Mucosa of rectum (tissue), 2 donors: ENCODE data around the gene CLCNKA.

Experiments
- H3K27ac ChIP-seq, 2 donors: one replicate each; pipeline ENCODE4 v1.7.0; 2013; ENCODE audit warnings: inconsistent platforms in 2 of 2, low read depth in 2 of 2, low read length in 2 of 2
- H3K27me3 ChIP-seq, 2 donors: one replicate each; pipeline ENCODE4 v1.7.0; 2013; ENCODE audit warnings: low read length in 2 of 2; ENCODE audit not compliant: control insufficient read depth in 2 of 2, insufficient read depth in 2 of 2
- H3K36me3 ChIP-seq, 2 donors: one replicate each; pipeline ENCODE4 v1.7.0; 2013; ENCODE audit warnings: low read length in 2 of 2; ENCODE audit not compliant: control insufficient read depth in 2 of 2, insufficient read depth in 2 of 2
- H3K4me1 ChIP-seq, 2 donors: one replicate each; pipeline ENCODE4 v1.7.0; 2013; ENCODE audit warnings: low read length in 2 of 2, mild to moderate bottlenecking in 1 of 2; ENCODE audit not compliant: control insufficient read depth in 2 of 2, insufficient read depth in 2 of 2
- H3K4me3 ChIP-seq, 2 donors: one replicate each; pipeline ENCODE4 v1.7.0; 2013; ENCODE audit warnings: low read length in 2 of 2
- H3K9ac ChIP-seq, 2 donors: one replicate each; pipeline ENCODE4 v1.7.0; 2013; ENCODE audit warnings: low read length in 2 of 2, low read depth in 1 of 2, mild to moderate bottlenecking in 1 of 2
- H3K9me3 ChIP-seq, 2 donors: one replicate each; pipeline ENCODE4 v1.7.0; 2013; ENCODE audit warnings: low read length in 2 of 2; ENCODE audit not compliant: control insufficient read depth in 2 of 2
- donor health status: healthy.
- donor health status: Normal muscosa, but diverticular disease.

CLCNKA gene

GRCh38 chr1:16011936-16012589 is 9.8 kb upstream of the CLCNKA start:
- H3K27me3 ChIP-seq = no peaks in the 10 kb centered on the region
- H3K36me3 ChIP-seq = no peaks in the 10 kb centered on the region
- H3K9me3 ChIP-seq = no peaks in the 10 kb centered on the region
- H3K9ac ChIP-seq = peak overlapping the region in 1 of 2 donors; percentile 42
- H3K4me1 ChIP-seq = peaks cover 4 to 17% of the 10 kb centered on the region in 2 donors
- no peak overlapping the region for H3K27ac ChIP-seq
- H3K4me3 ChIP-seq = peak overlapping the region; percentile 49 to 62

- H3K27ac ChIP-seq = peak overlapping the region; percentile 32 to 65
- peak overlapping the region in 1 of 2 donors; percentile 63 for H3K9ac ChIP-seq
- peaks cover 4 to 19% of the 10 kb centered on the region in 2 donors for H3K4me1 ChIP-seq
- no peaks in the 10 kb centered on the region for H3K27me3 ChIP-seq
- H3K4me3 ChIP-seq = peak overlapping the region; percentile 49 to 62
- H3K36me3 ChIP-seq = no peaks in the 10 kb centered on the region
- H3K9me3 ChIP-seq = no peaks in the 10 kb centered on the region
Observed at GRCh38 chr1:16012590-16013219, 9.1 kb upstream of the CLCNKA start.

GRCh38 chr1:16013220-16013907 is 8.5 kb upstream of the CLCNKA start:
- Histone ChIP-seq H3K27me3 (no peaks in the 10 kb centered on the region), H3K36me3 (no peaks in the 10 kb centered on the region), H3K4me3 (peak overlapping the region in 1 of 2 donors; percentile 49), H3K27ac (peak overlapping the region; percentile 32 to 65), H3K9me3 (no peaks in the 10 kb centered on the region), H3K4me1 (peaks cover 9 to 22% of the 10 kb centered on the region in 2 donors), H3K9ac (peak overlapping the region in 1 of 2 donors; percentile 63)

- Histone ChIP-seq H3K9ac (peak overlapping the region in 1 of 2 donors; percentile 63), H3K27ac (peak overlapping the region; percentile 16 to 65)
Observed at GRCh38 chr1:16013908-16014258, 8.0 kb upstream of the CLCNKA start.

GRCh38 chr1:16014509-16015482 is 7.0 kb upstream of the CLCNKA start:
- Histone ChIP-seq H3K9me3 (no peaks in the 10 kb centered on the region), H3K27ac (peak overlapping the region in 1 of 2 donors; percentile 38), H3K27me3 (no peaks in the 10 kb centered on the region), H3K4me3 (no peak overlapping the region), H3K4me1 (peaks cover 14 to 24% of the 10 kb centered on the region in 2 donors), H3K36me3 (no peaks in the 10 kb centered on the region), H3K9ac (no peak overlapping the region)

More at GRCh38 chr1:16013908-16014258, 8.0 kb upstream of the CLCNKA start:
- Histone ChIP-seq H3K4me1 (peaks cover 14 to 24% of the 10 kb centered on the region in 2 donors), H3K27me3 (no peaks in the 10 kb centered on the region), H3K36me3 (no peaks in the 10 kb centered on the region), H3K9me3 (no peaks in the 10 kb centered on the region), H3K4me3 (peak overlapping the region in 1 of 2 donors; percentile 26)

- peak overlapping the region in 1 of 2 donors; percentile 38 for H3K27ac ChIP-seq
- no peaks in the 10 kb centered on the region for H3K27me3 ChIP-seq
- no peaks in the 10 kb centered on the region for H3K9me3 ChIP-seq
- no peaks in the 10 kb centered on the region for H3K36me3 ChIP-seq
- H3K9ac ChIP-seq = no peak overlapping the region
- peaks cover 14 to 24% of the 10 kb centered on the region in 2 donors for H3K4me1 ChIP-seq
- H3K4me3 ChIP-seq = no peak overlapping the region
Observed at GRCh38 chr1:16015491-16015890, 6.3 kb upstream of the CLCNKA start.

GRCh38 chr1:16015960-16016901 is 5.6 kb upstream of the CLCNKA start:
- H3K27me3 ChIP-seq = no peaks in the 10 kb centered on the region
- H3K4me3 ChIP-seq = no peak overlapping the region
- H3K9ac ChIP-seq = no peak overlapping the region
- peaks cover 14 to 24% of the 10 kb centered on the region in 2 donors for H3K4me1 ChIP-seq
- peak overlapping the region in 1 of 2 donors; percentile 43 for H3K27ac ChIP-seq
- H3K9me3 ChIP-seq = no peaks in the 10 kb centered on the region
- no peaks in the 10 kb centered on the region for H3K36me3 ChIP-seq

GRCh38 chr1:16017076-16017460 is 4.8 kb upstream of the CLCNKA start:
- H3K9ac ChIP-seq = peak overlapping the region in 1 of 2 donors; percentile 54

More at GRCh38 chr1:16017076-16017460, 4.8 kb upstream of the CLCNKA start:
- Histone ChIP-seq H3K36me3 (no peaks in the 10 kb centered on the region), H3K4me1 (peaks cover 14 to 24% of the 10 kb centered on the region in 2 donors), H3K9me3 (no peaks in the 10 kb centered on the region), H3K27ac (peak overlapping the region; percentile 65 to 76), H3K27me3 (peaks cover 0 to 3% of the 10 kb centered on the region in 2 donors), H3K4me3 (no peak overlapping the region)
